DND-41 (cell line): ENCODE results near the gene PPP6C.

ENCODE experiments used
- EZH2 ChIP-seq: IDR thresholded peaks from 3 replicates; pipeline ENCODE4 v1.6.1; 2012; ENCODE audit warnings: borderline replicate concordance, low read depth, mild to moderate bottlenecking, moderate library complexity, low read length, inconsistent platforms; ENCODE audit not compliant: severe bottlenecking
- TF ChIP-seq, protein P1 (sequence below): IDR thresholded peaks from 2 replicates; pipeline ENCODE4 v1.5.1; 2012; ENCODE audit warnings: borderline replicate concordance, low read length, moderate library complexity, mild to moderate bottlenecking; ENCODE audit not compliant: poor library complexity, severe bottlenecking; ENCODE audit errors: extremely low read depth

DNA sequence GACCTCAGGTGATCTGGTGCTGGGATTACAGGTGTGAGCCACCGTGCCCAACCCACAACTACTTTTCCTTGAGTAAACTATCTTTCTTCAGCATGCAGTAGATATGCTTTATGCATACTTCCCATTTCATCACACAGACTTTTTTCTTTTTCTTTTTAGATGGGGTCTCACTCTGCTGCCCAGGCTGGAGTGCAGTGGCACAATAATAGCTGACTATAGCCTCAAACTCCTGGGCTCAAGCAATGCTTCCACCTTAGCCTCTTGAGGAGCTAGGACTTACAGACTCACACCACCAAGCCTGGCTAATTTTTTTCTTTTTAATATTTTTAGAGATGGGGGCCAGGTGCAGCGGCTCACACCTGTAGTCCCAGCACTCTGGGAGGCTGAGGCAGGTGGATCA lies 22.8 kb downstream of the PPP6C start:
- TF ChIP-seq, protein P1, sequence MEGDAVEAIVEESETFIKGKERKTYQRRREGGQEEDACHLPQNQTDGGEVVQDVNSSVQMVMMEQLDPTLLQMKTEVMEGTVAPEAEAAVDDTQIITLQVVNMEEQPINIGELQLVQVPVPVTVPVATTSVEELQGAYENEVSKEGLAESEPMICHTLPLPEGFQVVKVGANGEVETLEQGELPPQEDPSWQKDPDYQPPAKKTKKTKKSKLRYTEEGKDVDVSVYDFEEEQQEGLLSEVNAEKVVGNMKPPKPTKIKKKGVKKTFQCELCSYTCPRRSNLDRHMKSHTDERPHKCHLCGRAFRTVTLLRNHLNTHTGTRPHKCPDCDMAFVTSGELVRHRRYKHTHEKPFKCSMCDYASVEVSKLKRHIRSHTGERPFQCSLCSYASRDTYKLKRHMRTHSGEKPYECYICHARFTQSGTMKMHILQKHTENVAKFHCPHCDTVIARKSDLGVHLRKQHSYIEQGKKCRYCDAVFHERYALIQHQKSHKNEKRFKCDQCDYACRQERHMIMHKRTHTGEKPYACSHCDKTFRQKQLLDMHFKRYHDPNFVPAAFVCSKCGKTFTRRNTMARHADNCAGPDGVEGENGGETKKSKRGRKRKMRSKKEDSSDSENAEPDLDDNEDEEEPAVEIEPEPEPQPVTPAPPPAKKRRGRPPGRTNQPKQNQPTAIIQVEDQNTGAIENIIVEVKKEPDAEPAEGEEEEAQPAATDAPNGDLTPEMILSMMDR = no peak
- no peak for TF ChIP-seq EZH2
